GM18868 (cell line): Measurements from ENCODE around the gene MAP3K2.
"Not testable (repeated sequence)": the region's sequence is repeated elsewhere in the genome, so short reads cannot be mapped to it uniquely, and the experiment has no call there.

Experiments
- ATAC-seq: cut with Tn5 transposase; IDR thresholded peaks from one replicate; pipeline ENCODE4 v1.9.1; 2021; ENCODE audit warnings: mild to moderate bottlenecking, moderate library complexity; ENCODE audit not compliant: unreplicated experiment

The MAP3K2 gene

GRCh38 chr2:127355407-127356008 is 32.3 kb downstream of the MAP3K2 start:
- no peak for ATAC-seq

GRCh38 chr2:127353873-127354676 is 33.7 kb downstream of the MAP3K2 start:
- not testable (repeated sequence) for ATAC-seq

GRCh38 chr2:127353223-127353622 is 34.6 kb downstream of the MAP3K2 start:
- not testable (repeated sequence) for ATAC-seq

- ATAC-seq: no peak
Observed at GRCh38 chr2:127351603-127352002, 36.2 kb downstream of the MAP3K2 start.

GRCh38 chr2:127348426-127349000 is 39.3 kb downstream of the MAP3K2 start:
- no peak for ATAC-seq

GRCh38 chr2:127347734-127348392 is 39.9 kb downstream of the MAP3K2 start:
- peak; percentile 59 for ATAC-seq

- no peak for ATAC-seq
Observed at GRCh38 chr2:127347015-127347414, 40.8 kb downstream of the MAP3K2 start.

- no peak for ATAC-seq
Observed at GRCh38 chr2:127343277-127343676, 44.5 kb downstream of the MAP3K2 start.

GRCh38 chr2:127342101-127342500 is 45.7 kb downstream of the MAP3K2 start:
- peak; percentile 99 for ATAC-seq

GRCh38 chr2:127332335-127332734 is 55.4 kb downstream of the MAP3K2 start:
- no peak for ATAC-seq

- no peak for ATAC-seq
Observed at GRCh38 chr2:127330753-127331152, 57.0 kb downstream of the MAP3K2 start.

- no peak for ATAC-seq
Observed at GRCh38 chr2:127326289-127326945, 61.4 kb downstream of the MAP3K2 start.

- no peak for ATAC-seq
Observed at GRCh38 chr2:127324635-127325034, 63.1 kb downstream of the MAP3K2 start.

- ATAC-seq: no peak
Observed at GRCh38 chr2:127321303-127321702, 66.5 kb downstream of the MAP3K2 start.

- ATAC-seq: no peak
Observed at GRCh38 chr2:127320586-127321275, 67.0 kb downstream of the MAP3K2 start.

- no peak for ATAC-seq
Observed at GRCh38 chr2:127320067-127320466, 67.7 kb downstream of the MAP3K2 start.

- ATAC-seq: no peak
Observed at GRCh38 chr2:127314193-127314988, 73.4 kb downstream of the MAP3K2 start.

GRCh38 chr2:127313406-127313805 is 74.4 kb downstream of the MAP3K2 start:
- ATAC-seq: peak; percentile 99

- no peak for ATAC-seq
Observed at GRCh38 chr2:127310980-127311379, 76.8 kb downstream of the MAP3K2 start.

GRCh38 chr2:127309468-127309867 is 78.3 kb downstream of the MAP3K2 start:
- ATAC-seq: no peak
